Measurements from ENCODE around the gene CCL25.

- TF ChIP-seq, protein P1, sequence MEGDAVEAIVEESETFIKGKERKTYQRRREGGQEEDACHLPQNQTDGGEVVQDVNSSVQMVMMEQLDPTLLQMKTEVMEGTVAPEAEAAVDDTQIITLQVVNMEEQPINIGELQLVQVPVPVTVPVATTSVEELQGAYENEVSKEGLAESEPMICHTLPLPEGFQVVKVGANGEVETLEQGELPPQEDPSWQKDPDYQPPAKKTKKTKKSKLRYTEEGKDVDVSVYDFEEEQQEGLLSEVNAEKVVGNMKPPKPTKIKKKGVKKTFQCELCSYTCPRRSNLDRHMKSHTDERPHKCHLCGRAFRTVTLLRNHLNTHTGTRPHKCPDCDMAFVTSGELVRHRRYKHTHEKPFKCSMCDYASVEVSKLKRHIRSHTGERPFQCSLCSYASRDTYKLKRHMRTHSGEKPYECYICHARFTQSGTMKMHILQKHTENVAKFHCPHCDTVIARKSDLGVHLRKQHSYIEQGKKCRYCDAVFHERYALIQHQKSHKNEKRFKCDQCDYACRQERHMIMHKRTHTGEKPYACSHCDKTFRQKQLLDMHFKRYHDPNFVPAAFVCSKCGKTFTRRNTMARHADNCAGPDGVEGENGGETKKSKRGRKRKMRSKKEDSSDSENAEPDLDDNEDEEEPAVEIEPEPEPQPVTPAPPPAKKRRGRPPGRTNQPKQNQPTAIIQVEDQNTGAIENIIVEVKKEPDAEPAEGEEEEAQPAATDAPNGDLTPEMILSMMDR (IDR thresholded peaks at IDR 0.05) = no peak
- TF ChIP-seq POLR2A (IDR thresholded peaks at IDR 0.05) = no peak
Observed at GRCh38 chr19:8110931-8111330, 58.4 kb downstream of the CCL25 start.

All from uterus (tissue), 2 donors.